ENCODE data around the gene DDX55.

DNA sequence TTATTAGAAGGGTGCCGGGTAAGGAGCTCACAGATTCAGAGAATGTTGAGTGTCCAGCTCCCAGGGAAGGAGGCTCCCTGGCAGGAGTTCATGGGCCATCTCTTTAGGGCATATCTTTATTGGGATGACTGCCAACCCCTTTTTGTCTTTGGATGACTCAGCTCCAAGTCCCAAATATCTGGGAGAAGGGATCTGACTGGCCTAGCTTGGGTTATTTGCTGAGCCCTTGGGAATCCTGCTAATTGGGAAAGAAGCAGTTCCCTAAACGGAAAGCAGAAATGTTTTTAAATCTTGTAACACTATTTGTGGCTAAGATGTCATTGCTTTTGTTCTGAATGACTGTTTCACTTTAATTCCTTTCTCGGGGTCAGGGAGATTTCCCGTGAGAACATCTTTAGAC is 12.6 kb downstream of the DDX55 start:
- TF ChIP-seq CTCF (IDR thresholded peaks at IDR 0.05; ENCODE audit: poor library complexity): no peak
- no peak for TF ChIP-seq EZH2 (IDR thresholded peaks at IDR 0.05; ENCODE audit: borderline replicate concordance)
